HG03064 (cell line): ENCODE results near the gene GREB1L.
"Not testable (repeated sequence)": the region's sequence is repeated elsewhere in the genome, so short reads cannot be mapped to it uniquely, and the experiment has no call there.

Experiments used
- ATAC-seq: cut with Tn5 transposase; IDR thresholded peaks from one replicate; pipeline ENCODE4 v1.9.1; 2021; ENCODE audit warnings: low read depth; ENCODE audit not compliant: unreplicated experiment

GREB1L gene

GRCh38 chr18:21262979-21263378 lies 20.9 kb downstream of the GREB1L start:
- ATAC-seq = no peak

- no peak for ATAC-seq
Observed at GRCh38 chr18:21264651-21265050, 22.6 kb downstream of the GREB1L start.

DNA sequence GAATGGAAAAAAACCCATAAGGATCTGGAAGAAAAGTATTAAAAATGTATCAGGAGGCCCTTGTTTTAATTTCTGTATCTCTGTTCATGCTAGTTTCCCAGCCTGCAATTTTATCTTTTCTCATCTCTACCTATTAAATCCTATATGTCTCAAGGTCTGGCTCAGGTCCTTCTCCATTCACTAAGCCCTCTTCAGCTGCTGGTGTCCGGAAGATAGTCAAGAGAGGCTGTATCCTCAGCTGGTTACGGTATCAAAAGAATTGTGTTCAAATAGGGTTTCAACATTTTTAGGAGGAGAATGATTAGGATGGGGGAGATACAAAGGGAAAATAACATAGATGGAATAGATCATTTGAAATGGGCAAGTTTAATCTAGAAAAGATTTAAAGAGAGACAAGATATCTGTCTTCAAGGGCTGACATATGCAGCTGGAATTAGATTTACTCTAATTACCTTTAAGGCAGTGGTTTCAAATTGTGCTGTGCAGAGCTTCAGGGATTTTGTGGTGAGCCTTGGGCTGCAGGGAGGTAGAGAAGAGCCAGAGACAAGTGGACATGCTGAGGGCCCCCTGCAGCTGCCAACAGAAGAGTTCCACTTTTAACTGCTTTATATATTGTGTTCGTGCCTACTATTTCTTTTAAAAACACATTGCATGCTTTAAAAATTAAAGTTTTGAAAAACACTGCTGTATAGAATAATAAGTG lies 24.1 kb downstream of the GREB1L start:
- ATAC-seq = no peak

DNA sequence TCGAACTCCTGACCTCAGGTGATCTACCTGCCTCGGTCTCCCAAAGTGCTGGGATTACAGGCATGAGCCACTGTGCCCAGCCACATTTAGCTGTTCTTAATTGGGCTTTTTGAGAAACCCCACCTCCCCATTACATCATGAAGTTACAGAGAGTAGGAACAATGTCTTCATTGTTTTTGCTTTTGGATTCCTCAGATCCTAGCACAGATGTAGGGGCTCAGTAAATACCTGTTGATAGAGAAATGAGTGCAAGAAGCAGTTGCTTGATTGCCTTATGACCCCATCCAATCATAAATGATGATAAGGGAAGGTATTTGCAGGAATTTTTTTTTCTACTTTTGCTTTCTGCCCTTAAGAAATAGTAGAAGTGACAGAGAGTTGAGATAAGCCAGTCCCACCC lies 25.4 kb downstream of the GREB1L start:
- no peak for ATAC-seq

DNA sequence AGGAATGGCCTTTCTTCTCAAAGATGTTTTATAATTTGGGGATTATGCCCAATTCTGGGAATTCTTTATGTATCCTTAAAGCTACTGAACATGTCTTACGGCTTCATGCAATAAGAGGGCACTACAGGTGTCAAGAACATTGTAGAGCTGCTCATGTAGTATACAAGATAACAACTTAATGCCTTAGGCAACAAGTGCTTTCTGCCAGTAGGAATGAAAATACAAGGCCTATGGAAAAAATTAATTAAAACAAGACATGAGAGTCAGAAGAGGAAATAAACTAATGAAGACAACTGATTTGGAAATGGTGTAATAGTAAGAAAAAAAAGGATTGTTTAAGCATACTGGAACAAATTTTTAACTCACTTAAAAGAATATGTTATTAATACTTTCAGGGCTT lies 27.3 kb downstream of the GREB1L start:
- no peak for ATAC-seq

DNA sequence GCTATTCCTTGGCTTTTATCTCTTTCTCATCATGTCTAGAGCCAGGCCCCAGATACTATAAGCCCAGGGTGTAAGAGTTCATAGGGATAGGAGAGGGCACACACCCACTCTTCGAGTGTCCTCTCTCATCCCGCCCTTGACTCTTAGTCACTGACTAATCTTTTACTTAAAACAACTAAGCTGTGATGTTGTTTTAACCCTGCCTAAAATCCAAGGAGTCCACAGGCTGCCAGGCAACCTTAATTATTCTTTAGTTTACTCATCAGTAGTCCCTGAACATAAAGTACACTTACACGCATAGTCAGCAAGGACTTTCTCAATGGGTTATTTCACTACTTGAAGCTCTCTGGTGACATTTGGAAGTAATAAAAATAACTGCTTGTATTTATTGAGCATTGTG lies 28.4 kb downstream of the GREB1L start:
- ATAC-seq = no peak

DNA sequence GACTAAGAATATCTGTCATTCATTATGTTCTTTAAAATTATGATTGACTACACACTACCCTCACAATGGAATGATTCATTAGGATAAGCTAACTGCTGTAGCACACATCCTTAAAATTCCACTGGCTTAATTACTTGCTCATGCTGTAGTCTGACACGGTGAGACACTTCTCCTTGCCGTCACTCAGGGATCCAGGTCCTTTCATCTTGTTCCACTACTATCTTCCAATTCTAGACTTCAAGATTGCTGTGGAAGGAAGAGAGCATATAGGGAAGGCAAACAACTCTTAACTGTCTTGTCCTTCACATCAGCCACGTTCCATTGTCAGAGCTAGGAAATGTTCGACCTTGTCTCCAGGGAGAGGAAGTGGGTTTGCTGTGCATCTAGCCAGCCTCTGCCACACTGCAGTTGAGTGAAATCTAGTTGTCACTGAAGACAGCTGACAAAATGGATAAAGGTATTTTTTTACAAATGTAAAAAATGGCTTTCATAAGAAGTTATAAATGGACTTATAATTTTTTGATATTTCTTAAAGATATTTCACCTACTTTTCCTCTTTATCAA lies 30.1 kb downstream of the GREB1L start:
- ATAC-seq = no peak

- ATAC-seq = no peak
Observed at GRCh38 chr18:21273568-21273967, 31.5 kb downstream of the GREB1L start.

DNA sequence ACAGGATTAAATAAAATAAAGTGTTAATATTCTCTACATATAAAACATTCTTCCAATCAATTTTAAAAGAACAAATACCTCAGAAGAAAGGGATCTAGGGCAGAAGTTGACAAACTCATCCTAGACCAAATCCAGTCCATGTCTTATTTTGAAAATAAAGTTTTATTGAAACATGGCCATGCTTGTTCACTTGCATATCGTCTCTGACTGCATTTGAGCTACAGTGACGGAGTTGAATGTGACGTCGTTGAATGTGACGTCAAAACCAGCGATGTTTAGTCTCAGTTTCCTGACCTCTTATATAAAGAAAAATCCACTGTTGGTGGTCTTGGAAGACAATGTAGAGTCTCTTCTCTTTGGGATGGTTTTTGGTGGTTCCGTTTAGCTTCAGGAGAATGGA lies 33.6 kb downstream of the GREB1L start:
- no peak for ATAC-seq

GRCh38 chr18:21277578-21277977 lies 35.5 kb downstream of the GREB1L start:
- ATAC-seq = no peak

- ATAC-seq = not testable (repeated sequence)
Observed at GRCh38 chr18:21278218-21278617, 36.2 kb downstream of the GREB1L start.

- ATAC-seq = no peak
Observed at GRCh38 chr18:21281603-21282002, 39.6 kb downstream of the GREB1L start.

- ATAC-seq = no peak
Observed at GRCh38 chr18:21284540-21284939, 42.5 kb downstream of the GREB1L start.

DNA sequence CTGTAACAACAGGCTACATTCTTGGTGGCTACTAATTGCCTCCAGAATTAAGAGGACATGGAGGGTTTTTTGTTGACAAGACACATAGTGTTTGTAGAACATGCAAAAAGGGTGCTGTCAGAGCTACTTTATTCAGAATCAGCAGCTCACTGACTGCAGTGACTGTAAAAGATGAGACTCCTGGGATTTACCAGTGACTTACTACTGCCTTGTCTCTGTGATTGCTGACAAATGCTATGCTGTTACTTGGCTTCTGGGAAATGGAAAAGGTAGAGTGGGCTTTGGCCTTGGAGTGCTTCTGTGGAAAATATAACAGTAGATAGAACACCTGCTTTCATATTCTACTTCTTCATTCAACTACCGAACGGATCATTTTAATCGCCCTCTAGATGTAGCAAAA lies 47.8 kb downstream of the GREB1L start:
- no peak for ATAC-seq

DNA sequence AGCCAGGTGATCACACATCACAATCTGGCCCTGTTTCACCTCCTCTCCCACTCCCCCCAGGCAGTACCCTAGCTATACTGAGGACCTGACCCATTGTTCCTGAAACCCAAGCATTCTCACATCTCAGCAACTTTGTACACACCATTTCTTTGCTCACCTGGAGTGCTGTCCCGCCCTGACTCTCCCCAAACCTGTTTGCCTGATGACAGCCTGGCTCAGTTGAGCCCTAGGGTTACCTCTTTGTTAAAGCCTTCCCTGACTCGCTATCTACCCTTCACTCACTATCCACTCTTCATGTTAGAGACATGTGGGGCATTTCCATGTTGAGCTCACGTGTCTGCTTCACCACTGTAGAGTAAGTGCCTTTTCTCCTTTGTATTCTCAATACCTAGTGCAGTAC lies 49.1 kb downstream of the GREB1L start:
- ATAC-seq = no peak

GRCh38 chr18:21293479-21293878 lies 51.4 kb downstream of the GREB1L start:
- no peak for ATAC-seq

DNA sequence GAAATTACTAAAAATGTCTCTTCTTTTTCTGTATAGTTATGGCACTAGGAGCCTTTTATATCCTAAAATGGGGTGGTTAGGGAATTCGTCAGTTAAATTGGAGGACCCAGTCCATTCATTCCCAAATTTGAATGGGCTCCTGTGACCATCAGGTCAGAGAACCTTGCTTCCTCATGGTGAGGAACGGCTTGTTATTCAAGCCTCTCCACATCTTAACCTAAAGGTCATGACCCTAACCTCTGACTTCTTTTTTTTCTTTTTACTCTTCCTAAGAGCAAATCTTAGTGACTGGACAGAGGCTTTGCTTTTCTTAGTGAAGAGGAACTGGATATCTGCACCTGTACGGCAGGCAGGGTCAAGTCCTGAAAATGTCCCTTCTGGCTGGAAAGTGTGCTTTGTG lies 53.1 kb downstream of the GREB1L start:
- no peak for ATAC-seq

- no peak for ATAC-seq
Observed at GRCh38 chr18:21296045-21296444, 54.0 kb downstream of the GREB1L start.

DNA sequence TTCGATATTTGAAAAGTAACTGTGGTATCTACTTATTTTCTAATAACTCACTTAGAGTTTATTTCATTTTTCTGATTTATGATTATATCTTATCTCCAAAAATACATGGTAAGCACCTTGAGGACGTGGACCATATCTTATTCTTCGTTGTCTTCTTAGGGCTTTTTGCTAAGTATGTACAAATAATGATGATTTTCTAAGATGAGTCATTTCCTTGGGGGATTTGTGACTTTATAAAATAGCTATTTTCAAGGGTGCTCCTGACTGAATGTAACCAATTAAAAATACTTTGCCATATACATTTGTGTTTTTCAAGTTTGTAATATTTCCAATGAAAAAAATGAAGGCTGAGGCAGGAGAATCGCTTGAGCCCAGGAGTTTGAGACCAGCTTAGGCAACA lies 56.3 kb downstream of the GREB1L start:
- no peak for ATAC-seq

DNA sequence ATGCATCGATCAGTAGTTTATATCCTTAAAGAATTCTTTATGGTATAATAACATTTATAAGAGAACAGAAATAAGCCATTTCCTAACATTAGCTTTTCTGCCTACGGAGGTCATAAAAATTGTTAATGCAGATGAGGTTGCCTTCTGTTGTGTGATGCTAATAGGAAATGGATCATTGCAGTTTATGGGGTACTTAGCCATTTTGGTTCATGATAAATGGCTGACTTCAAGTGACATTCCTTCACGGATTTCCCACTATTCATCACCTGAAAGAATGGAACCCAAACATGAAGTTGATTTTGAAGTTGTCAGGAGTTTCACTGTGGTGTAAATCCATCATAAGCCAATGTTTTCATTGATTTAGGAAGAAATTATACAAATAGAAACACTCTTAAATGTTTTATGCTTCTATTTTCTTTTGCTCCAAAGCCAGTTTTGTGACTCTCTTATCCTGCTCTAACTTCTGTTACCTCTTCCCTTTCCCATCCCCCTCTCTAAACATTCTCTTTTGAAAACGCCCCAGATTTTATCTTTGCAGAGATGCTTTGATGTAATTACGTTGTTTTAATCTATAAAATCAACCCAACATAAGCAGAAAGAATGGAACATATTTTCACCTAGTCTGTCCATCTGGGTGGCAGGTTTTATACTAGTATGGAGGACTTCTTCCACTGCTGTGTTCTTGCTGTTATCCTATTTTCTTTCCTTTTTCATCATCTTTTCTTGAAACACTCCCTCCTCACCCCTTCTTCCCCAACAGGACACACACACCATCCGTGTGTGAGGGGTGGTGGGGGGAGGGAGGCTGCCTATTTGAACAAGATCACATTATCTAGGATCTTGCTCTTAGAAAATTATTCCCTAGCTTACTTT lies 58.2 kb downstream of the GREB1L start:
- ATAC-seq = no peak

- ATAC-seq = no peak
Observed at GRCh38 chr18:21300908-21301200, 58.8 kb downstream of the GREB1L start.

- ATAC-seq = no peak
Observed at GRCh38 chr18:21303445-21303844, 61.4 kb downstream of the GREB1L start.
